GM18867 (cell line): ENCODE results near the gene TKT.

Experiments used
- ATAC-seq: cut with Tn5 transposase; IDR thresholded peaks from one replicate; pipeline ENCODE4 v1.9.1; 2021; ENCODE audit warnings: mild to moderate bottlenecking, moderate library complexity; ENCODE audit not compliant: unreplicated experiment

Gene TKT

DNA sequence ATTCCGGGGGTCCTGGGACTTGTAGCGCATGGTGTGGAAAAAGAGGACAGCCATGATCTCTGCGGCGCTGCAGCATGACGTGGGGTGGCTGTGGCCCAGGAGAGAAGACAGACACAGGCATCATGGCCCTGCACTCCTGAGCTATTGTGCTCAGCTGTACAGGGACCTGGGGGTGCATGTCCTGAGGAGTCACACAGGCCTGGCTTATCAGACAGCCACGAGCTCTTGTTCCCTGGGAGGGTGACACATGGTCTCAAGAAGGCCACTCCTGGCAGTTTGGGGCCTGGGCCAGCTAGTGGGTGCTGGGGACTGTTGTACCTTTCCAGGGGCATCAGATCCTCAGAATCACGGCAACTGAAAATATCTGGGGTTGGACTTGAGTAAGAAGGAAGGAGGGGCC is 13.7 kb downstream of the TKT start:
- no peak for ATAC-seq

DNA sequence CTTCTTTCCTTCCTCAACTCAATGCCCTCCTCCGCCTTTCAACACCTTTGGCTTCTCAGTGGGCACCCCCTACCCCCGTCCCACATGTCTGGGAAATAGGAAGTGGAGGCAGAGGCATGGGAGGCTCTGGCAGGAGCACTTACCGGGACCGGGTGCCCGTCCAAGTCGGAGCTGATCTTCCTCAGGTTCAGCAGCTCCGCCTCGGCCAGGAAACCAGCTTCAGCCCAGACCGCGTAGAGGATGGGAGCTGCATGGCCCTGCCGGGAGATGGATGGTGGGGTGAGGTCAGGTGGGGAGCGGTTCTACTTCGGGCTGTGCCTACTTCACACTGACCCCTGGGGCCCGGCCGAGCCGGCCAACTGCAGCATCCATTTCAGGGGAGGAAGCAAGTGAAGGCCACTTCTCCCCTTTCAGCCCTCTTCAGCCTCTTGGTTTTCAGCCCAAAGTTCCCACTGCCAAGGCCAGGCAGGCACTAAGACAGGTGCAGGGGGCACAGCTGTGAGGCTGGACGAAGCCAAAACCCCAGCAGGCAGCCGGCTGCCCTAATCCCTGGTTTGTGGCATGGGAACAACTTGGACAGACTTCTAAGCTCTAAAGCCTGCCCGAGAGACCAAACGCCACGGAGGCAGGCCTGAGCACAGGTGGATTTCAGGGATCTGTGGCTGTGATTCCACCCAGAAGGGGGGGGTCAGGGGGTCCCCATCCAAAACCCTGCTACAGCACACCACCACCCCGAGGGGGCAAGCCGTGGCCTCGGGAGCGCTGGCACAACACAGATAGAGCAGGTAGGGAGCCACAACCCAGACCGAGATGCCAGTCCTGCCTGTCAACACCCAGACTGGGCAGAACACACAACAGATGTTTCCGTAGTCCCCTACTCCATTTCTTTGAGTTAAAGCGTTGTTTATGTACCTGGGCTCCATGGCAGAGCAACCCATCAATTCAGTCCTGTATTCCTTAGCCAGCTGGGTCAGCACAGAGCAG is 14.5 kb downstream of the TKT start:
- ATAC-seq, result no peak

DNA sequence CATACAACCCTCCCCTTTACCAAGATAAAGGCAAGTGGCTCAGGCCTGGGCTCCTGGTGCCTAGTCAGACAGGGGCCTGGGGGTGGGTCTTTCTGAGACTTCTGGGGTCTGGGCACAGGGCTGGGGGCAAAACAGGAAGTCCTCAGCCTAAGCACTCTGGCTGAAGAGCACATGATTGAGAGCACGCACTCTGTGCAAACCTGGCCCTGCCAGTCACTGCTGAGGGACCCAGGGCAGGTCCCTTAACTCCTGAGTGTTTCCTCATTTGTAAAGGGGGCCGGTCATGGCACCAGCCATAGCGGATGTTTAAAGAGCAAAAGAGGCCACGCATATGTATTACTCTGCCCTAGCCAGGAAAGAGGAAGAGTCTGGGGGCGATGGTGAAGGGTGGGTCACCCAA is 16.0 kb downstream of the TKT start:
- no peak for ATAC-seq

DNA sequence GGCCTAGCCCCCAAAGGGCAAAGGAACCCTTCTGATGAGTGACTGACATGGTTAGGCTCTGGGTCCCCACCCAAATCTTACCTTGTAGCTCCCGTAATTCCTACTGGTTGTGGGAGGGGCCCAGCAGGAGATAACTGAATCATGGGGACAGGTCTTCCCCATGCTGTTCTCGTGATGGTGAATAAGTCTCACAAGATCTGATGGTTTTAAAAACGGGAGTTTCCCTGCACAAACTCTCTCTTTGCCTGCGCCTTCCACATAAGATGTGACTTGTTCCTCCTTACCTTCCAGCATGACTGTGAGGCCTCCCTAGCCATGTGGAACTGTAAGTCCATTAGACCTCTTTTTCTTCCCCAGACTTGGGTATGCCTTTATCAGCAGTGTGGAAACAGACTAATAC is 16.9 kb downstream of the TKT start:
- no peak for ATAC-seq

DNA sequence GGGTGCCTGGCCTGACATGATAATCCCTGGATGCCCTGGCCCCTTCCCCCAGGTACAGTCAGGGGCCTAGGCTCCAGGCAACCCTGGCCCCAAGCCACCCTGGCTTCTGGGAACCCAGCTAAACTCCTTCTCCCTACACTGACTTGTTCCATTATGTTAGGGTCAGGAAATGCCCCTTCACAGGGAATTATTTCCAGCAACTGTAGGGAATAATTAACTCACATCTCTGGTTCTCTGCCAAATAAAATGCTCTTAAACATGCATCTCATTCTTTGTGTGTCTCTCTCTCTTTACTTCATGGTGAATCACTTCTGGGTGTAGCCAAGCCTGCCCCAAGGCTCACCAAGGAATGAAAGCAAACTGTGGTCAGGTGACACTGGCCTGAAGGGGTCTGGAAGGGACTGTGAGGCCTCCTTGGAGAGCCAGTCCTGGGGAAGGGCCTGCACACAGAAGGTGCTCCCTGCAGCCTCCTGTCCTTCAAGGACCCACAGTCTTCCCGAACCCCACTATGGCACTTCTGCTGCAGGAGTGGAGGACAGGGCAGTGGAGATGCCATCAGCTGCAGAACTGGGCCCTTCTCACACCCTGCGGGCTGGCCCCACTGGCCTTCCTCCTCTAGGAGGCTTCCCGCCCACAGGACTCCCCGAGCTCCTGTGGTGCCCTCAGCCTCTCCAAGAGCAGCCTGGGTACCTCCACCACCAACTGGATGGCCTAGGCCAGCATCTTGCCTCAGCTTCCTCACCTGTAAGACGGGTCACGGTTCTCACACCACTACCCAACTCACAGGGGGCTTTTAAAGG is 17.6 kb downstream of the TKT start:
- no peak for ATAC-seq

DNA sequence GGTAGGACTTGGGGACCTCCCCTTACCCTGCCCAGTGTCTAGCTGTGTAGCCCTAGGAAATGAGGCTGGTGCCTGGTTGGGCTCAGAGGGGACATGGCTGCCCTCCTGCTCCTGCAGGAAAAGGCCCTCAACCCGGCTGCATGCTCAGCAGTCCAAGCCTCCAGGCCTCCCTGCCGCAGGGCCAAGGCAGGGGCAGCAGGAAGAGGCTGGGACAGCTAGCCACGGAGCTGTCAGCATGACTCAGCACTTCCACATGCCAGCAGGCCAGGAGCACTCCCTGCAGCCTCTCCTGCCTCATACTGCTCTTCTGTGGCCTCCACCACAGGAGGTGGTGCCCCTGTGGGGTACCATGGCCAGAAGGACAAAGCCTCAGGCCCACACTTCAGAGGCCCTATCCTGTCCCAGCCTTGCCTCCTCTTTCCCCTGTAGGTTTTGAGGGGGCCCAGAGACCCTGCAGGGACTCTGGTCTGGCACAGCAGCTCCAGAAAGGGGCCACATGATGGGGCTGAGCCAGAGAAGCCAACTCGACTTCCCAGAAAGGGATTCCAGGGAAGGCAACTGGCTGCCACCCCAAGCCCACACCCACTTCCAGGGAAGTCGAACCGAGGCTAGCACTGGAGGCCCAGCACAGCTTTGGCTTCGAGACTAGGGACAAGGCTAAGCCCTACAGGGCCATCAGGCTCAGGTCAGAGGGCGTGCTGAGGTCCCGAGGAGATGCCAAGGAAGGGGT is 19.5 kb downstream of the TKT start:
- no peak for ATAC-seq

DNA sequence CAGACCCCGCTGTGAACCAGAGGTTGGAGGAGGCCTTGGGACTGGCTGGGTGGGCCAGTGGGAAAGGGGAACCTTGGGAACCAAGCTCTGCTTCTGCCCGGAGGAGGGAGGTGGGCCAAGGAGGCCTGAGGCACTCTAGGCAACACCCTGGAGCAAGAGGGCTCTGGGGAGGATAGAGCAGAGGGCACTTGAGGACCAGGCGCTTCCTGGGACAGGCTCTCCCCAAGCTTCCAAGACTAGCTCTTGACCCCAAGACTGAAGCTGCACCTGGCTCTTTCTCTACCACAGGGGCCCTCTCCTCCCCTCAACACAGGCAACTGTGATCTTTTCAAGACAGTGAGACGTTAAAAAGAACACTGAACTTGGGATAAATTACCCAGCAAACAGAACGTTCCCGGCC is 20.3 kb downstream of the TKT start:
- ATAC-seq, result no peak

DNA sequence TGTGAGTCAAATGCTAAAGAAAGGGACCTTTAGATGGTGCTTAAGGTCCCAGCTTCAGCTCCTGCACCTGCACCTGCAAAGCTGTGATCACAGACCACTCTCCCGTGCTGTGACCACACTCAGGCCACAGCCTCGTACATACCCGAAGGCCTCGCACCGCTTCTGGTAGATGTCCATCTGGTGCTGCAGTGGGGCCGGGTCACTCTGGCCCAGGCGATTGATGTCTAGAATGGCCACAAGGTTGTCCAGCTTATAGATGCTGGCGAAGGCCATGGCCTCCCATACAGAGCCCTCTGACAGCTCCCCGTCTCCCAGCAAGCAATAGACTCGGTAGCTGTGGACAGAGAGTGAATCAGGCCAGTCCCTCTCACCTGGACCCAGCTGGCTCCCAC is 21.0 kb downstream of the TKT start:
- ATAC-seq, result no peak

DNA sequence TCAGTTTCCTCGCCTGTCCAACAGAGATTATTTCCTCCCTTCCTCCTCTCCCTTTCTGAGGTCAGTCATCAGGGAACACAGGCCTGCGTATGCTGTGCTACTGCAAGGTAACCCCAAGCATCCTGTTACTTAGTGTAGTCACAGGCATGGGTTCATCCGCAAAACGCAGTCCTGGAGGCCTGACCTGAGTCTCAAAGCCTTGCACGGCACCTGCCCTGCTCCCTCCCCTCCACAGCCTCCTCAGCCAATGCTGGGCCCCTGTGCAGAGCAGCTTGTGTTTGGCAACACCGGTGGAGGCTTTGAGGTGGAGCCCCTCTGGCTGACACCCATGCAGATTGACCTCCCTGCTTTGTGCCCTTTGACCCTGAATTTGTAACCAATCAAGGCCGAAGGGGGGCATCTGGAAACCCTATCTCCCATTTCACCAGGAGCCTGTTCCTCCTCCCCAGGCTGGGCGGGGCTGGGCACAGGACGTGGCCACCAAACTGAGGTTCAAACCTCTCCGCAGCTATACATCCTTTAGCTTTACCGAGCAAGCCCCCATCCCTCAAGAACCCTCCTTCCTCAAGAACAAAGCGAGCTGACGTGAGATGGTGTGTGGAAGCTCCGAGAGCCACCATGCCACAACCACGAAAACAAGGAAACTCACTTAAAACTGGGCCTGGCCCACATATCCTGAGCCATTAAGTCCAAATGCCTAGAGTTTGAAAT is 21.5 kb downstream of the TKT start:
- no peak for ATAC-seq

DNA sequence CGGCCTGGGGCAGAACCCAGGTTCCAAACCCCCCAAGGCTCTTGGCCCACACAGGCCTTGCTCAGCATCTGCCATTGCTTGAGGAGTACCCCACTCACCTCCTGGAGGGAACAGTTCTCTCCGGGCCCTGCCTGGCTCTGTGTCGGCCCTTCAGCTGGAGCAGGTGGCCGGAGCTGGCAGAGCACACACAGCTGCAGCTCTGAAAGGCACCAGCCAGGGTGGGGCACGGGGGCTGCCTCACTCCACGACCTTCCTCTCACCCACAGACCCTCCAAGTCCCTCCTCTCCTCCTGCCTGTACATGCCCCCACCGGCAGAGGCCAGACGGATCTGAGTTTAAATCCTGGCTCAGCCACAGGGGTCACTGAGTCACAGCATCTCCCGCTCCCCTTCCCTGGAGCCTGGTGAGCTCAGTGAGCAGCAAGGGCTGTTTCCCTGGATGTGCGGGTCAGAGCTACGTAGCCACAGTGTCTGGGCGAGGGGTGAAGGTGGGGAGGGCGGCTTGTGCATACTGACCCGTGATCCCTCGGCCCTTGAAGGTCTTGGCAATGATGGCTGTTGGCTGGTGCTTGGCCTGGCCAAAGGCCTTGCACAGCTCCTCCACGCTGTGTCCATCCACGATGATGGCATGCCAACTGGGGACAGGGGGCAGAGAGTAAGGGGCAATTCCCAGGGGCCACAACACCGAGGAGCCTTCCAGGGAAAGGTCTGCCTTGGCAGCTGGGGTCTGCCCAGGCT is 23.0 kb downstream of the TKT start:
- ATAC-seq, result no peak

DNA sequence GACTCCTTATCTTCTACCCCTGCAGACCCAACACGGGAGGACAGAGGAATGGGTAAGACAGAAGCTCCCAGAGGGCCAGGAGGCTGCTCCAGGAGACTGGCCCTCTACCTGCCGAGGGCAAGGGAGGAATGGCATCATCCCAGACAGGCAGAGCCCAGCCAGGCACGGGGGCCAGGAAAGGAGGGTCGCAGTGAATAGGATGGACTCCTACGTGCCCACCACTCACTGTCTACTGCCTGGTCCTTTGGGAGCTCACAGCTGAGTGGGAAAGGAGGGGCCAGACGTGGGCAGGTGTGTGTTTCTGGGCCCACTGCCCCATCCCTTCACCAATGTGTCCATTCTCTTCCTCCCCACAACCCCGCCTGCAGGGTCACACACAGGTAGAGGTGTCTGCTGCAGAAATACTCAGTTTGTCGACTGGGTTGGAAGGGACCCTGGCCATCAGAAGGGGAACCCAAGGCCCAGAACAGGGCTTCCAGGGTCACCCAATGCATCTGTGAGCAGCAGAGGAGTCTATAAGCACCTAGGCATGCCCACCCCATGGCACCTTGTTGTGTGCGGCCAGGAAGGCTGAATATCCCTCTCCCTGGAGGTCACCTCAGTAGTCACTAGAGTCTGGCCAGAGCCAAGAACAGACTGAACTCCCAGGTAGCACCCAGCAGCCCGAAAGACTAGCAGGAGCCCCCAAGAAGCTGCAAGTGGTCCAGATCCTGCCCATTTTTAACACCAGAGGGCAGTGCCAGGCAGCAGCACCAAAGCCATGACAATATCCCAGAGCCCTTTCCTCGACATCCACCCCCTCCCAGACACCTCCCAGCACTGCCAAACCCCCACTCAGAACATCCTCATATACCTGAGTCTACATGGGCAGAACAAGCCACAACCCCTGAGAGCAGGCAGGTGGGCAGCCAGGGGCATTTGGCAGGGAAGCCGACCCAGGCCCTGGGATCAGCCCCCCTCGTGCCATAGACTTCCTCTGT is 24.0 kb downstream of the TKT start:
- no peak for ATAC-seq

DNA sequence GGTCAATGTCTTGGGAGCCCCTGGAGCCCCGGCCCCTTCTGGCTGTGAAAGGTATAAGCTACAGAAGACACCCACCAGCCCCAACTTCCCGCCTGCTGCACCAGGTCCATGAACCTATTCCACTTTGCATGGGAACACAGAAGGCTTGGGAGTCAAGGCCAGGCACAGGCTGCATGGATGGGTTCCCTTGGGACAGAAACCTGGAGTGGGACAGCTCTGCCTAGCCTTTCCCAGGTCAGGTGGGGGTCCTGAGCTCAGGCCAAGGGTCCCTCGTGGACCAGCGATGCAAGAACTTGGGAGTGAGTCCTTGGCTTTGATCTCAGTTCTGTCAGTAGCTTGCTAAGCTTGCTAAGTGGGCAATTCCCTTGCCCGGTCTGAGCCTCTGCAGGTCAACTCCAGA is 25.0 kb downstream of the TKT start:
- no peak for ATAC-seq

DNA sequence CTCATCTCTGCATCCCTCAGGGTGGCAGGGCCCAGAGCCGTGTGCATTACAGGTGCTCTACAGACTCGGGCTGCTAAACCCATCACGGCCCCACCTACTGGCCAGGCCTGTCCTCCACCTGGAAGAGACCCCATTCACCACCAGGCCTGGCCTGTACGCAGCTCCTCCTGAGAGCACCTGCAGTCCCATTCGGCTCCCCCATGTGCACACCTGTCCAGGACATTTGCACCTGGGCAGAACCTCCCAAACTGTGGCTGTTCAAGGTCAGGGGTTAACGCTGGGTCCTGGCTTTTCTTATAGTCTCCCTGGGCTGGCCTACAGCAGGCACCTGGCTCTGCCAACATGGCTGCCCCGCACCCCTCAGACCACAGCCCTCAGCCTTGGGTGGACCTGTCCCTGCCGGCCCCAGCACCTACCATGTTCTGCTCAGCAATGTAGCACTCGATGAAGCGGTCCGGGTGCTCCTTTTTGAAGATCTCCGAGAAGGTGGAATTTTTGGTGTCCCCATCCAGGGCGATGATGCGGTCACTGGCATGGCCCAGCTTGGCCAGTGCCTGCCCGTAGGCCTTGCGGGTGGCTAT is 25.7 kb downstream of the TKT start:
- ATAC-seq, result no peak

DNA sequence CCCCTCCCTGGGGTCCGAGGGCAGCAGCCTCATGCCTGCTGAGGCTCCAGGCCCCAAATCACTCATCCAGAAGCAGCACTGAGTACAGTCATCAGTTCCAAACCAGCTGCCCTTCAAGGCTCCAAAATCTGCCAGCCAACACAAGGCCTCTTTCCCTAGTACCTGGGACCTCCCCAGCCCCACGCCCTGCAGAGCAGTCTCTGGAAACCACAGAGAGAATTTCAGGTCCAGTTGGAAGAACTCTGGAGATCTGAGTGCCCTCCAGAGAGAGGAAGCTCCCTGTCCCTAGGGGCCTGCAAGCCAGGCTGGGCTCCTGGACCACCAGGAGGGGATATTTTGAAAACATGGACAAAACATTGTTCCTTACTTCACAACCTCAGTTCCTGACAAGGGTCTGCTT is 26.2 kb downstream of the TKT start:
- ATAC-seq, result no peak

DNA sequence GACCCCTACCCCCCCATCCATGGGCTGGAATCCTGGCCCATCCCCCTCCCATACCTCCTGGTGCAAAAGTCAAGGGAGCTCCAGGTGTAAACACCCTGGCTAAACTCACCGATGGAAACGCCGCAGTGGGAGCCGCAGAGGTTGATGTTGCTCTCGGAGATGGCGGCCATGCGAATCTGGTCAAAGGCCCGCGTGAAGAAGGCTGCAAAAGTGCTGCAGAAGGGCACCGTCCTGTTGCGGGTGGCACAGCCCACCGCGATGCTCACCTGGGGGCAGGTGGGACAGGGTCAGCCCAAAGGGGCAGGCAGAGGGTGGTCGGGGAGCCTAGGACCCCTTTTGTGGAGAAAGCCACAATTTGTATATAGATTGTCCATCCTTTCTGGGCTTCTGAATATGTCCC is 26.7 kb downstream of the TKT start:
- no peak for ATAC-seq

DNA sequence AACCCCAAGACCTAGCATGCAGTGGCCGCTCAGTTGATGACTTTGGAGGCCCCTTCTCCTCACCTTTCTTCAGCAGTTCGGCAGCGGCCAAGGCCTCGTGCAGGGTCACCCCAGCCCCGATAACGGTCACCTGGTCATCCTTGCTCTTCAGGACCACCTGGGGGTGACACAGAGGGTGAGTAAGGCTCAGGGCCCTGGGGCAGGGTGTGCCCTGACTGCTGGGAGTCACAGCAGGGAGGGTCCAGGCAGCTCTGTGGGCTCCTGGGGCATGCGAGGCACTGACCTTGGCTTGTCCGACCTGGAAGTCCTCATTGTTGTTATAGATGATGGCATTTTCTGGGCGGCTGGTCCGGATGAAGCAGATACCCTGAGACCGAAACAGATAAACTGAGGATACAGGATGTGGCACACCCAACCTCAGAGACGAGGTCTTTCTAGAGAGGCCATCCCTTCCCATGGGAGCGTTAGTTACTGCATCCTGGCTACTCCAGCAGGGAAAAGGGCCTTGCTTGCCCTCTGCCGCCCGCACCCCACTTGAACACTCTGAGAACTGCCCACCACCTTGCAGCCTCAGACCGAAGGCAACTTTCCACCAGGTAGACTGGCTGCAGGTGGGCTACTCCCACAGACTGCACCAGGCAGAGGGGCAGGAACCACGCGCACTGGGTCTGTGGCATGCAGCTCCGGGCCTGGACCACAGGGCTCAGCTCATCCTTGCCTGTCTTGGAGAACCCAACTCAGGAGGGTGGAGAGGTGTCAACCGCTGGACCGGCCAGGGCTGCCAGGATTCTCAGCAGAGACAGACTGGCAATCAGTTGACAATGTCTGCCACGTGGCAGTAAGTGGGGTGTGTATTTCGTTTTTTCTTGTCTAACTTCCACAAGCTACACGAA is 27.6 kb downstream of the TKT start:
- no peak for ATAC-seq

DNA sequence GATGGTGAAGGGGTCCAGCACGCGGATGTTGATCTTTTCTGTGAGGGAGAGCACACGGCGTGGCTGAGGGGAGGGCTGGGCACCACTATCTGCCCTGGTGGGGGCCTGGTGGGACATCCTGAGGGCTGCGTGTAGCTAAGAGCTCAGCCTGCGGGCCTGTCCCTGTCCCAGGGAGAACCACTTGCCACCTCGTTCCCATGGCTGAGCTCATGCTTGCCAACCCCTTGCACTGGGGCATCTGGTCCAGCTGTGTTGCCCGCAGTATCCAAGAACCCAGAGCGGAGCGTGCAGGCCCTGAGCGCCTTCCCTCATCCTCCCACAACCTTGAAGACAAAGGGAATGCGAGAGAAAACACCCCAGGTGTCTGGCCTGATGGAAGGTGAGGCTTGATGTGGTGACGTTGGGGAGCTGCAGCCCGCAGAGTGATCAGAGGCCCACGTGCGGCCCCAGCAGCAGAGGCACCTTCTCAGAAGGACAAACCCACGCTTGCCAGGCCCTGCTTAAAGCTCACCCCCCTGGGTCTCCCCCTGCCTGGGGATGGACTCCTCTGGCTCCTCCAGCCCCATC is 28.9 kb downstream of the TKT start:
- no peak for ATAC-seq
